Loucy (cell line): ENCODE data around the gene CYB561A3.
A peak's percentile ranks its signal among the peaks of the same experiment; 100 is the strongest.

ENCODE experiments used
- H2AFZ ChIP-seq: fragments of 200-600 bp; sonication (generic); 2 replicates; pipeline ENCODE4 v1.6.0; 2016; ENCODE audit warnings: antibody characterized with exemption, mild to moderate bottlenecking, low read length, moderate library complexity
- H3F3A ChIP-seq: fragments of 200-600 bp; 2 replicates; pipeline ENCODE4 v1.6.0; 2016; ENCODE audit warnings: antibody characterized with exemption, low read depth, mild to moderate bottlenecking
- H3K27me3 ChIP-seq: fragments of 200-600 bp; sonication (generic); 2 replicates; pipeline ENCODE4 v1.6.1; 2014; ENCODE audit warnings: low read length, mild to moderate bottlenecking; ENCODE audit not compliant: insufficient read depth, poor library complexity, severe bottlenecking
- H3K36me3 ChIP-seq: fragments of 200-600 bp; sonication (generic); 2 replicates; pipeline ENCODE4 v1.6.1; 2016; ENCODE audit warnings: low read length; ENCODE audit not compliant: insufficient read depth
- H3K4me1 ChIP-seq: fragments of 200-600 bp; sonication (generic); 2 replicates; pipeline ENCODE4 v1.5.1; 2014; ENCODE audit warnings: low read length, mild to moderate bottlenecking; ENCODE audit not compliant: insufficient read depth, poor library complexity, severe bottlenecking
- H3K4me2 ChIP-seq: fragments of 200-600 bp; sonication (generic); 2 replicates; pipeline ENCODE4 v1.6.0; 2014; ENCODE audit warnings: antibody characterized with exemption, low read length, low read depth, mild to moderate bottlenecking; ENCODE audit not compliant: poor library complexity, severe bottlenecking
- H3K4me3 ChIP-seq: fragments of 200-600 bp; sonication (generic); 2 replicates; pipeline ENCODE4 v1.5.1; 2014; ENCODE audit warnings: low read length, mild to moderate bottlenecking, mixed read lengths; ENCODE audit not compliant: poor library complexity, severe bottlenecking
- H3K79me2 ChIP-seq: fragments of 200-600 bp; sonication (generic); 2 replicates; pipeline ENCODE4 v1.6.1; 2014; ENCODE audit warnings: low read length; ENCODE audit not compliant: insufficient read depth
- H3K9ac ChIP-seq: fragments of 200-600 bp; sonication (generic); 2 replicates; pipeline ENCODE4 v1.6.0; 2014; ENCODE audit warnings: mild to moderate bottlenecking, low read depth, low read length, moderate library complexity; ENCODE audit not compliant: poor library complexity, severe bottlenecking
- H3K9me2 ChIP-seq: fragments of 200-600 bp; sonication (generic); replicated peaks from 2 replicates; pipeline ENCODE4 v1.6.1; 2016; ENCODE audit warnings: low read depth, low read length, mixed read lengths
- H3K9me3 ChIP-seq: fragments of 200-600 bp; sonication (generic); 2 replicates; pipeline ENCODE4 v1.6.1; 2014; ENCODE audit warnings: mild to moderate bottlenecking, antibody characterized with exemption, low read length, low read depth; ENCODE audit not compliant: insufficient read depth
- H4K20me1 ChIP-seq: fragments of 200-600 bp; sonication (generic); 2 replicates; pipeline ENCODE4 v1.6.0; 2014; ENCODE audit warnings: antibody characterized with exemption, low read length, mild to moderate bottlenecking; ENCODE audit not compliant: insufficient read depth, poor library complexity, severe bottlenecking
- EZH2phosphoT487 ChIP-seq: fragments of 200-600 bp; IDR thresholded peaks from 2 replicates; pipeline ENCODE4 v1.6.1; 2018; ENCODE audit warnings: antibody characterized with exemption, mild to moderate bottlenecking, moderate library complexity, borderline replicate concordance
- TF ChIP-seq, protein P1 (sequence below): fragments of 200-600 bp; sonication (generic); conservative IDR thresholded peaks from 2 replicates; pipeline ENCODE4 v1.5.1; 2014; ENCODE audit warnings: mild to moderate bottlenecking, antibody characterized with exemption, low read length

CYB561A3 gene

DNA sequence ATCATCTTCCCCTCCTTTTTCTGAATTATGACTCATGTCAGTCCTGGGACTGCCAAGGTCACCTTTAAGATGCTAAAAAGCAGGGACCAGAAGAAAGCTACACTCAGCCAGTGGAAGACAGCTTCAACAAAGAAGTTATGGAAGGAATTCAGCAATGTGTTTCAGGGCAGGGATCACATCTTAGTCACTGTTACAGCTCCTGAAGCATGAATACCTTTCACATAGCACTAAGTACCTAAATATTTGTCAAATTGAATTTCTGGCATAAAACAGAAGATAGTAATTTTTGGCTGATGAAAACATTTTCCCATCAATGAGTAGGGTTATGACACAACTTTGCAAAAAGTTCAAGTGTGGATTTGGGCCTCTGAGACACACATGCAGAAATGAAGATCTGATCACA is 34.0 kb downstream of the CYB561A3 start:
- H4K20me1 ChIP-seq: peaks cover 66% of the 10 kb centered on the region
- H3K36me3 ChIP-seq: peaks cover 63% of the 10 kb centered on the region; the same call in 1 of the 2 replicates
- peaks cover 40% of the 10 kb centered on the region for H3K4me1 ChIP-seq
- TF ChIP-seq, protein P1, sequence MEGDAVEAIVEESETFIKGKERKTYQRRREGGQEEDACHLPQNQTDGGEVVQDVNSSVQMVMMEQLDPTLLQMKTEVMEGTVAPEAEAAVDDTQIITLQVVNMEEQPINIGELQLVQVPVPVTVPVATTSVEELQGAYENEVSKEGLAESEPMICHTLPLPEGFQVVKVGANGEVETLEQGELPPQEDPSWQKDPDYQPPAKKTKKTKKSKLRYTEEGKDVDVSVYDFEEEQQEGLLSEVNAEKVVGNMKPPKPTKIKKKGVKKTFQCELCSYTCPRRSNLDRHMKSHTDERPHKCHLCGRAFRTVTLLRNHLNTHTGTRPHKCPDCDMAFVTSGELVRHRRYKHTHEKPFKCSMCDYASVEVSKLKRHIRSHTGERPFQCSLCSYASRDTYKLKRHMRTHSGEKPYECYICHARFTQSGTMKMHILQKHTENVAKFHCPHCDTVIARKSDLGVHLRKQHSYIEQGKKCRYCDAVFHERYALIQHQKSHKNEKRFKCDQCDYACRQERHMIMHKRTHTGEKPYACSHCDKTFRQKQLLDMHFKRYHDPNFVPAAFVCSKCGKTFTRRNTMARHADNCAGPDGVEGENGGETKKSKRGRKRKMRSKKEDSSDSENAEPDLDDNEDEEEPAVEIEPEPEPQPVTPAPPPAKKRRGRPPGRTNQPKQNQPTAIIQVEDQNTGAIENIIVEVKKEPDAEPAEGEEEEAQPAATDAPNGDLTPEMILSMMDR: no peak
- no peak for TF ChIP-seq EZH2phosphoT487
- H3K79me2 ChIP-seq: peaks cover 76% of the 10 kb centered on the region
- H3K27me3 ChIP-seq: peaks cover 4% of the 10 kb centered on the region
- no peak overlapping the region for H2AFZ ChIP-seq
- peak overlapping the region; percentile 45 for H3K9ac ChIP-seq
- H3K9me2 ChIP-seq: no peaks in the 10 kb centered on the region
- H3K4me2 ChIP-seq: peak overlapping the region; percentile 53
- peak overlapping the region; percentile 40 for H3K4me3 ChIP-seq
- H3K9me3 ChIP-seq: no peaks in the 10 kb centered on the region
- H3F3A ChIP-seq: no peaks in the 10 kb centered on the region

DNA sequence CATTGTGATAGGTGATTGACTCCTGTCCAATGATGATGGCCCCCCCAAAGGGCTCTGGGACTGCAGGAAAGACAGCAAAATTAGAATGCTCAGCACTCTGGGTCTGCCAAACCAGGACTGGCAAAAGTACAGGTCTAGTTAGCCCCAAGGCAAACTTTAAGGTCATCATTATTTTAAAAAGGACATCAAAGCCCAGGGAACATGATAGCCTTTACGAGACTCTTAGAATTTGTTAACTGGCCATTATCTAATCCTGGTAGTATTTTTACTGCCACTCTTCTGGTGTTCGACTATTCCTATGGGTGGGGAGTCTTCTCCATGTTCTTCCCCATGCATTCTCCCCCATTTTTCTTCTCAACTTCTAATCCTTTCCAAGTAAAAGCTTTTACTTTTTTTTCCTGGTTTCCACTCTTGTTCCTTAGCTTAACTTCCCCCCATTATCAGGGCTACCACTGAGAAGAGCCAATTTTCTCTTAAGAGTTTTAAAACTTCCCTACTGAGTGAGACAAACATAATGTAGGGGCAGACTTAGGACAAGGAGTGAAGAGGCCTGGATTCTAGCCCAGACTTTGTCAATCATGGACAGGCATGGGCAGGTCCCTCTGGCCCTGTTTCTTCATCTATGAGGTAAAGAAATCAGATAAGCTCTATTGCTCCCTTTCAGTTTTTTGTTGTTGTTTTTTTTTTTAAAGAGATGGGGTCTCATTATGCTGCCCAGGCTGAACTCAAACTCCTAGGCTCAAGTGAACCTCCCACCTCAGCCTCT is 35.9 kb downstream of the CYB561A3 start:
- H3K9me3 ChIP-seq: no peaks in the 10 kb centered on the region
- H3K27me3 ChIP-seq: no peaks in the 10 kb centered on the region
- H3K9me2 ChIP-seq: no peaks in the 10 kb centered on the region
- peaks cover 82% of the 10 kb centered on the region; the same call in 1 of the 2 replicates for H3K36me3 ChIP-seq
- peaks cover 26% of the 10 kb centered on the region for H3K4me1 ChIP-seq
- H3K4me3 ChIP-seq: no peak overlapping the region
- peaks cover 58% of the 10 kb centered on the region for H3K79me2 ChIP-seq
- no peak overlapping the region for H2AFZ ChIP-seq
- no peaks in the 10 kb centered on the region for H3F3A ChIP-seq
- H3K9ac ChIP-seq: peak overlapping the region; percentile 19
- H3K4me2 ChIP-seq: no peak overlapping the region
- TF ChIP-seq EZH2phosphoT487: no peak
- TF ChIP-seq, protein P1: no peak
- H4K20me1 ChIP-seq: peaks cover 47% of the 10 kb centered on the region

DNA sequence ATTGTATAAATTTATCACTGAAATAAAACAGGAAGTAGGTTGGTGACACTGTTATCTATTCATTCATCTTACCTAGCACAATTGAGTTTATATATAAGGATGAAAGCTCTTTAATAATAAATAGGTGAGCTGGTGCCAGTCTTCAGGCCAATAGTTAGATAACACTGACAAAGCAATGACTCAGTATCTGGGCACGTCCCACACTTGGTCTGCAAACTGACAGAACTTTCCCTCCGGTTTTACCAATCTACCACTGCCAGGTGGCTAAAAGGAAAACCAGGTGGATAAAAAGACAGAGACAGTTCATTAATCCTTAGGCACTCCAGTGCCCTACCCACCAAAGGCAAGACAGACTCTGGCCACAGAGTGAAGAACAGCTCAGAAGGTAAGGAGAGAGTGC is 46.4 kb downstream of the CYB561A3 start:
- no peak overlapping the region for H2AFZ ChIP-seq

More for the DNA sequence above, 46.4 kb downstream of the CYB561A3 start:
- H3K9me2 ChIP-seq: no peaks in the 10 kb centered on the region
- H3K27me3 ChIP-seq: no peaks in the 10 kb centered on the region
- peaks cover 91% of the 10 kb centered on the region for H3K36me3 ChIP-seq
- no peaks in the 10 kb centered on the region for H3K4me1 ChIP-seq
- H3F3A ChIP-seq: no peaks in the 10 kb centered on the region
- H3K4me2 ChIP-seq: no peak overlapping the region
- TF ChIP-seq, protein P1: no peak
- TF ChIP-seq EZH2phosphoT487: no peak
- H4K20me1 ChIP-seq: no peaks in the 10 kb centered on the region
- no peaks in the 10 kb centered on the region for H3K79me2 ChIP-seq
- no peak overlapping the region for H3K9ac ChIP-seq
- H3K9me3 ChIP-seq: no peaks in the 10 kb centered on the region
- H3K4me3 ChIP-seq: no peak overlapping the region
